ENCODE results near the gene ALS2.
"Not testable (repeated sequence)": the region's sequence is repeated elsewhere in the genome, so short reads cannot be mapped to it uniquely, and the experiment has no call there.

Gene ALS2

DNA sequence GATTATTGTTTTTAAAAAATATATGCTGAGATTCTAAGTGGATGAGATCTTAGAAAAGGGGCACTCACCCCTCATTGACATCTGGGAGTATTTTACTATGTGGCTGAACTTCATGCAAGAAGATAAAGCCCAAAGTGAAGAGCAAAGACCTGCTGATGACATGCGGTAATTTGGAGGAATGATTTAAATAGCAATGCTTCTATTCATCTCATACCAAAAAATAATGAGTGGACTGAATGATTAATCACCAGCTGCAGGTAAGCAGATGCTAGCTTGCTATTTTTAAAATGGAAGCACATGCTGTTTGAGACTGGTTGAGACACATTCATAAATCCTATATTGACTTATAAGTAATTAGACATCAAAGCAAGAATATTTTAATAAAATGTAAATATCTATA lies 12.9 kb upstream of the ALS2 start:
- DNase-seq: peak; percentile 77

DNA sequence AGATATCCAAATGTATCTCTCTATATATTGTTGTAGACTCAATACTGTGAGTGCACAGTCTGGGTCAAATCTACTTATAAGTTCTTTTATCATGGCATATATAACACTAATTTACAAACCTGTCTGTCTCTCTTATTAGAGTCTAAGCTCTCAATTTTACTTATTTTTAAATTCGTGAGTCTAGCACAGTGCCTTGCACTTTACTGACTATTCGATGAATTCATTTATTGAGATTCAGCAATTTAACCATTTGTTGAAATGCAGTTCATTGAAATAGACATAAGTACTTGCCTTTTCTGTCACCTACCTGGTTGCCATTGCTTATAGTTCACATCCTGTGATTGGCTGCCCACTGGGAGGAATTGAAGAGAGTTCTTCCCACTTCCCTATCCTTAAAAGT lies 10.3 kb upstream of the ALS2 start:
- DNase-seq: no peak

DNA sequence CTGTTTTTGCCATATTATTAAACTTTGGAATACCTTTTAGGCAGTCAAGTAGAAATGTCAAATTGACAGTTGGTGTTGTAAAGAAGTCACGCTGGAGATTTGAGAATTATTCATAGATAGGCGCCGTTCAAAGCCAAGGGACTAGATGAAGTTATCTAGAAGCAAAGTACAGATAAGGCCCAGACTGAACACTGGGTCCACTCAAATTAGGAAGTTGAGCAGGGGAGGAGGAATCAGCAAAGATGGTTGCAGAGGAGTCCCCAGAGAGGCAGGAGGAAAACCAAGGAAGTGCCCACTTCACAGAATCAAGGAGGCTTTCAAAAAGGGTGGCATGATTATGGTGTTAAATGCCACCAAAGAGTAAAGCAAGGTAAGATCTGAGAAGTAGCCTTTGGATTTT lies 9.6 kb upstream of the ALS2 start:
- no peak for DNase-seq

DNA sequence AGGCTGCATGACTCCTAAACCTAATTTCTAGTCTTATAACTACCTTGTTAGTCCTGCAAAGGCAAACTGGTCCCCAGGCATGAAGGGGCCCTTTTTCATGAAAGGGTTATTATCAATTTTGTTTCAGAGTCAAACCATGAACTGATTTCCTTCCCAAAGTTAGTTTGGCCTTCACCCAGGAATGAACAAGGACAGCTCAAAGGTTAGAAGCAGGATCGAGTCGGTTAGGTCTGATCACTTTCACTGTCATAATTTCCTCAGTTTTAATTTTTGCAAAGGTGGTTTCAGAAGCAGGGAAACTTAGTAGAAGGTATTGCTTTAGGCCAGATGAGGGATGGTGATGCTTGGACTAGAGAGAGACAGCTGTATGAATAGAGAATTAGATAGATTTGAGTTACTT lies 8.7 kb upstream of the ALS2 start:
- no peak for DNase-seq

DNA sequence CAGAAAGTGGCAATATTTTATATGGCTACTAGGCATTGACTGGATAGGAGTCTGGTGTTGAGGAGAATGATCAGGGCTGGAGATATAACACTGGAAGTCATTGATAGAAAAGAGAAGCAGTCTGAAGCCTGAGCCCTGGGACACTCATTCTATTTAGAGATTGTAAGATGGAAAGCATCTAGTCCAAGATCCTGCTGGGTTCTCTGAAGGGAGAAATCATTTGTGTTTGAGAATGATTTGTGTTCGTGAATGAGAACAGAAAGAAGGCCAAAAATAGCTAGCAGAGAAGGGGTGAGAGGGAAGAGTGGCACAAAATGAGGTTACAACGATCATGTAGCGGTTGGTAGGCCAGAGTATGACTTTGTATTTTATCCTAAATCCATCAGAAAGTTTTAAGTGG lies 7.6 kb upstream of the ALS2 start:
- no peak for DNase-seq

DNA sequence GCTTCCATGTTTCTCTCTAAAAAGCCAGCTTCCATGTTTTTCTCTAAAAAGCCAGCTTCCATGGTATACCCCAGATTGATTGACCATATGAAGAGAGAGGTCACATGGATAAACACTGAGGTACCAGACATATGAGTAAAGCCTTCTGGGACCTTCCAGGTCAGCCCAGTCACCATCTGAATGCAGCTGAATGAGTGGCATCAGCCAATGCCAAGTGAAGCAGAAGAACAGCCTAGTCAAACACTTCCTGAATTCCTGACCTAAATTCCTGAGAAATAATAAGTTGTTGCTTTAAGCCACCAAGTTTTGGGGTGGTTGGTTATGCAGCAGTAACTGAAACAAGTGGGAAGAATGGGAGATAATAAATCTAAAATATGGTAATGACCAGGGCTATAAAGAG lies 5.7 kb upstream of the ALS2 start:
- DNase-seq: no peak

DNA sequence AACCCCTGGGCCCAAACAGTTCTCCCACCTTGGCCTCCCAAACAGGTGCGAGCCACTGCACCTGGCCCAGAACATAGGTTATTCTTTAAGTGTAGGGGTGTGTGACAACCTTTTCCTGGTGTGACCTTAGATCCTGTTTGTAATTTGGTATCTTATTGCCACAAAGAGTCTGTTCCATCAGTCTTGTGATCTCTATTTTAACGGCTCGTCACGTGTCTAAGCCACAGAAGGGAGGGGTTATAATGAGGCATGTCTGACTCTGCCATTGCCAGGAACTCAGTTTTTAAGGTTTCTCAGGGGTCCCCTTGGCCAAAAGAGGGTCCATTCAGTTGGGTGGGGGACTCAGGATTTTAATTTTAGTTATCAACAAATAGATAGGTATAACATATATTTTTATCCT lies 4.4 kb upstream of the ALS2 start:
- DNase-seq: no peak

DNA sequence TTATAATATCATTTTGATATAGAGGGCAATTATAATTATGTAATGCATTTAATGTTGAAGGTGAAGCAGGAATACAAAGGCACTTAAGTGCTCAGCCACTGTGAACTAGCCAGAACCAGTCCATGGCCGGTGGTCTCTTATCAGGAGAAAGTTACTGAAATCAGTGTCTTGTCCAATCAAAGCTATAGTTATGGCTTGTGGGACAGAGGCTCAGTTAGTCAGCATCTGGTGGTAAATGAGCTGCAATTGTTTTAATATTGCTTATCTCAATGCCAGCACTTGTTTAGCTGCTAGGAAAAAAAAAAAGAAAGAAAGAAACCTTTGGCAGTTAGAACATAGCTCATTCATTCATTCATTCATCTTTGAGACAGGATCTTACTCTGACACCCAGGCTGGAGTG lies 3.8 kb upstream of the ALS2 start:
- no peak for DNase-seq

DNA sequence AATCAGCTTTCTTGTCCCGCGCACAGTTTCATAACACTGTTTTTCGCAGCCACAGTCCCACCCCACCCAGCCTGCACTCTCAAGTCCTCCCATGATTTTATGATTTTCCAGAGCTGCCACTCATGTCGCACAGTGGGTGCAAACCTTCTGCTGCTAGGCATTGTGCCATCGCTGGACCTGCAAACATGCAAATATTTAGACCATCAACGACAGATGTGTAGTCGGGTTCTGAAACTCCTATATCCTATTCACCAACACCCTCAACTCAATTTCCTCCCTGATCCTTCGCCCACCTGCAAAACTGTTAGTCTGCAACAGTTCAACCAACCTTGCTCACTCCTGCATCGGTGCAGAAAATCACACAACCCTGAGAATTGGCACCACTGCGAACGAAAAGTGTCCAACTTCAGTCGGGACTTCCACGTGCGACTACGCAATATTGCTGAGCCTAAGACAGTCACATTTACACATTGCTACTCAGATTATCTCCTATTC lies 871 bp upstream of the ALS2 start:
- DNase-seq: no peak

DNA sequence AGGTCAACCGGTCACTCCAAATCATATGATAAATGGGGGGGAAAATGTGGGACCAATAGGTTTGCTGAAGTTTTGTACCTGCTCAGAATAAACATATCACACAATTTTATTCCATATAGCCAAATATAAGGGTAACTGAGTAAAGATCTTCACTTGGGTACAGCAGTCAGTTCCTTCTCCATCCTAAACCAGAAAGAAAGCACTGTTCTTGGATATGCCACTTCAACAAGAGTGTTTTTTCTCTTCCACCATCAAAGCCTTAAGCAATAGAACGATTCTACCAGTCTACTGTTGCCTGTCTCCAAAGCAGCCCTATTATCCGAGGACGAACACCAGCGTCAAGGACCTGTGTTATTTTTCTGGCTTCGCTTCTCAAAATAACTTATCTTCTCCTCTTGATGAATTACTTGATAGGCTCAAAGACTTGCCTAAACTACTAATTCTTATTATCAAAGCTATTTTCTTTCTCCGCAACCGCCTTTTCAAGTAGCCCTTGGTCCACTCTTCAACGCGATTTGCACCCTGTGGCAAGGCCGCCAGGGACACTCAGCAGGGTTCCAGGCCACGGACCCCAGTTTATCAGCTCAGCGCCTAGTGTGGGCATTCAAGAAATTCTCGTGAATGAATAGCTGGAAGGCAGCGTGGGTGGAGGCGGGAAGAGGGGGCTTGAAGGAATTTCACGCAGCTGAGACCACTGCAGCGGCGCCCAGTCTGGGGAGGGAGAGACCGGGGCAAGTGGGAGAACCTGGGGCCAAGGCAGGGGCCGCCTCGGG lies 646 bp downstream of the ALS2 start:
- no peak for DNase-seq

DNA sequence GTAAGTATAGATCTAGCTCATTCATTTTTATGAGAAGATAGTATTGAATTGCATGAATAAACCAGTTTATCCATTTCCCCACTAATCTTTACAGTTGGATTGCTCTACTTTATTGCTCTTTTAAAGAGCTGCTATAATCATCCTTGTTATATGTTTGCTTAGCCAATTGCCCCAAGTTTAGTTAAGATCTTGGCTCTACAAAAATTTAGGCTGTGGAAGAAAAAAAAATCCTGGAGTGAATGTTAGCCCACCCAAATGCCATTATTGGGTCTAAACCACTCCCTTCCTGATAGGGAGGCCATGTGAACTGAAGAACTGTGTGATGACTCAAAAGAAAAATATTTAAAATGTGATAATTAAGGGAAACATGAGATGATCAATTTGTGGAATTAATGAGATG lies 2.9 kb downstream of the ALS2 start:
- peak; percentile 13 for DNase-seq

DNA sequence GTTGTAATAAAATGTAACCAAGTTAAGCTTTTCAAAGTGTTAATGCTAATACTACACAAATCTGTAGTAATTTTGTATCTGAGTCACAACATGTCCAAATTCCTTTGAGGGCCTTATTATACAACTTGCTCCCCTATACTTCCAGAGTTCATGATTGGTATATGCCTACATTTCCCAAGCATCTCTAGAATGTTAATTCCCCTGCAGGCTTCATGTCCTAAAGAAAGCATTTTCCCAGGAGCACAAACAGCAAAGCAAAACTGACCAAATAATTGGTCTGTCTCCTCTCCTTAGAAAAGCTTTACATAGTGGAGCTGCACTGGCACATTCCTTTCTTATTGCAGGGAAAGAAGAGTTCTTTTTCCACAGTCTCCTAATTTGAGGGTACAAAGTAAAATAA lies 3.7 kb downstream of the ALS2 start:
- DNase-seq: peak; percentile 69

DNA sequence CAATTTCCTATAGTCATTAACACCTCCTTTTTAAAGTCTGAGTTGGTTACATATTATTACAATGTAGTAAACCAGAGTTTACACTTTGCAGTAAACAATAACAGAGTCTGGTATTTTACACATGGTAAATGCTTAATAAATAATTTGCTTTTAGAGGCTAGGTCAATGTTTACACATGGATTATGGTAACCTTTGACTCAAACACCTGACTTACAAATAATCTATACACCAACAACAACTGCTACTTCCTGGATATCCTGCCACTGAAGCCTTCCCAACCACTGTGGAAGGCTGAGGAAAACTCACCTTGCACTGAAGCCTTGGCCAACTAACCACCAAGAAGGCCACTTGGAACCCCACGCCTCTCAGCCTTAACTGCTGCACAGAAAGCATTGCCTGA lies 5.4 kb downstream of the ALS2 start:
- DNase-seq: no peak

DNA sequence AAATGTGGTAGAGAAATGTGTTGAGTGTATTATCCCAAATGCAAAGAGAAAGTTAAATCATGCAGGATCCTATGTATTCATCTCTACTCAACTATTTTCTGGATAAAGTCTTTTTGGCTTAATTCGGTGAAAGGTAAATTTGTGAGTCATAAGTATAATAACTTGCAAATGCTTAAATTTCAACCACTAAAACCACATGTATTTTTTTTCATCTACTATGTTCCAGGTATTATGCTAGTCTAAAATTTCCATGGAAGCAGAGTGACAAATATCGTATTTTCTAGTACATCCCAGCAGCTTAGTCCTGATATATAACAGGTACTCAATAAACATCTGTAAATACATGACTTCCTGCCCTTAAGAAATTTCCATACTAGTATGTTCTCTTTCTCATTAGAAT lies 6.2 kb downstream of the ALS2 start:
- DNase-seq: no peak

DNA sequence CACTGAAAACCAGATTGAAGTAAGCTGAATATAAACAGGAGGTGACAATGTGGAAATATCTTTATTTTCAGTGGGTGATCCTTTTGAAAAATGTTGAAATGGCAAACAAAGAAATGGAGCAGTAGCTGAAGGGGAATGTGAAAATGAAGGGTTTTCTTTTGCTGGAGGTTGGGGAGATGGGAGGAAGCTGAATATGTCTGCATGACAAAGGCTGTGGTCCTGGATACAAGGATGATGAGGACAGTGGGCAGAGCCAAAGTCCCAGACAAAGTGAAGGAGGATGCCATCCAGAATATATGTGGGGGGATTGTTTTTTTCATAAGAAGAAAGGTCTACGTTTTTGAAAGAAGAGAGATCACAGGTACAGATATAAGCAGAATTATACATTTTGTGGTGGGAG lies 6.7 kb downstream of the ALS2 start:
- no peak for DNase-seq

DNA sequence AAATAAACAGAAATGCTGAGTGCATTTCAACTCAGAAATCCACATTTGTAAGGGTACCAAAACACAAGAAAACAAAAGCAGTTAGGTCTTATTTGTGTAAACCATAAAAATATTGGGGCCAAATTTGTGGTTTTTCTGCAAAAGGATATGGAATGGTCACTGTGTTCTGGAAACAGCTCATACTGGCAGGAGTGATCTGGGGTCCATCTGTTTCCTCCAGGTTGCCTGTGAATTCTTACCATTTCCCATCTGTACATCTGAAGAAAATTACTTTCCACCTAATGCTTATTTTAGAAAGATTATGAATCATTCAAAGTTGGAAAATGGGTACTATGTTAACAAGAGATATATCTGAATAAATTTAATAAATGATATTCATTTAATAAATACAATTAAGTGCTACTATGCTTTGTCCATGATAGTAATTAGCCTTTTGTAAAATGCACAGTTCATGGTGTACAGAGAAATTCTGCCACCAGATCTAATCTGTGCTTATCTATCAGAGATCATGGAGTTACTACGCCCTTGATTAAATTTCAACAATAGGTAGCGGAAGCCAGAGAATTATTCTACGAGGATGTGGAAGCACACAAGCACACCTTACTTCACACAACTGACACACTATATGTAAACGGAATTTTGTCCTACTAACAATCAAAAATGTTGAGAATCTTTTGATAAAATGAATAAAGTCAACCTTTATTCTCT lies 10.9 kb downstream of the ALS2 start:
- DNase-seq: no peak

DNA sequence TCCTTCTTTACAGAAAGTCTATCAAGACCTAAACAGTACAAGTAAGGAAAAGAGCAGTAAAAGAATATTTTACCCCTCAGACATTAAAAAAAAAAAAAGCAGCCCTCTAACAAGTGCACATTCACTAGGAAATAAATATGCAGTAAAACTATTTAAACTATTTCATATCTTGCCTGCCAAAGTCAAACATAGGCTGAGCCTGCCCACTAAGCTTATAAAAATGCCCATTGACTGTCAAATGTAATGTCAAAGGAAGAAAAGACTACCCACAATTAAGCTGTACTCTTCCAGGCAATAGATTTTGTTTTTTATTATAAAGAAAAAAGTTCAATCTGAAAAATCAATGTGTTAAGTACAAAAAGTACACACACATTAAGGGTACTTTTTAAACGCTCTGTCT lies 11.8 kb downstream of the ALS2 start:
- DNase-seq: peak; percentile 51

DNA sequence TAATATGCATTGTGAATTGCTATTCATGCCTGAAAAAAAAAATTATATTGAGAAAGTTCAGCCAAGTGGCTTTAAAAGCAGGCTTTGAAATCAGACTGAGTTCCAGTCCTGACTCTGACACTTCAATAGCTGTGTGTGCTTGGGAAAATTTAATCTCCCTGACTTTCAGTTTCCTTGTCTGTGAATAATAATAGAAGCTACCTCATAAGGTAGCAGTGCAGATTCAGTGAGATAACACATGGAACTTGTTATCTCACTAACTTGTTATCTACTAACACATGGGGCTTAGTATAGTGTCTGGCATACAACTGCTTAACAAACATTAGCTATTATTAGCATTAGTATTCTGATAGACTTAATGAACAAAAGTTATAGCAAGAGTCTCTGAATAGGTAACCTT lies 14.9 kb downstream of the ALS2 start:
- no peak for DNase-seq

DNA sequence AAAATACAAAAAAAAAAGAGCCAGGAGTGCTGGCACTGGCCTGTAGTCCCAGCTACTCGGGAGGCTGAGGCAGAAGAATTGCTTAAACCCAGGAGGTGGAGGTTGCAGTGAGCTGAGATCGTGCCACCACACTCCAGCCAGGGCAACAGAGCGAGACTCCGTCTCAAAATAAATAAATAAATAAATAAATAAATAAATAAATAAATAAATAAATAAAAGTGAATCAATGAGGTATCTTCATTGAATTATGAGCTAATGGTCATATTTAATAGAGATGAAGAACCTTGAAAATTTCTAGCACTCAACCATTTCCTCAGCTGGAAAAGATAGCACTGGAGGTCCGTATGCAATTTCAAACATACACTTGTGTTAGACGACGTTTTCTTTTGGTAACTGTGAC lies 16.3 kb downstream of the ALS2 start:
- DNase-seq: not testable (repeated sequence)

DNA sequence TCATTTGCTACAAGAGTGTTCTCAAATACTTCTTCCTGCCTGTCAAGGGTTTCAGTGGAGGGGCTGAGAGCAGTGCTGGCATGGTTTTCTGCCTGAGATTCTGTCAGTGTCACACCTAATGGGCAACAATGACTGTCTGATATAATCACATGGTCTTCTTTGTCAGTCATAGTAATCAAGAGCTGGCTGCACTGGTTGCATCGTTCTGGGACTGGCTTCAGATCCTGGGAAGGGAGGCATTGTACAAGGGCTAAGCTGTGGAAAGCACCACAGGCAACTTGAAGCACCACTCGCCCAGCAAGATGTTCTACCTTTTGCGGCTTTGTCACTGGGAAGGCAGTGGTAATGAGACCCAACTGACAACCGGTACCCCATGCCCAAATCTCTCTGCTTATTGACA lies 19.6 kb downstream of the ALS2 start:
- DNase-seq: no peak

DNA sequence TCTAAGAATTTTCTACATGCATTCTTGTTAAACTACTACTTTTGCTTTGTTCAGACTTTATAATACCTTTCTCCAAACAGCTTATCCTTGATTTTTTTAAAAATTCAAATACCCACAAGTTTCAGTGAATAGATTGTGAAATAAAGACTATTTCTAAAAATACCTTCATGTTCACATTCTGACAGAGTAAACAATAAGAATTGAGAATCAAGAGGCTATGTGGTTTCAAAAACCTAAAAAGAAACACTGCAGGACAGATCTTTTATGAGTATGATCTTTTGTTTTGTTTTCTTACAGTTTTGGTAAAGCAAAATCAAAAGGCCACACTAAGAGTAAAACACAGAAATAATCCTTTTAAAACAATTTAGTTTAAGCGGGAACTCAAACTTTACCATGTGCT lies 21.2 kb downstream of the ALS2 start:
- DNase-seq: no peak

DNA sequence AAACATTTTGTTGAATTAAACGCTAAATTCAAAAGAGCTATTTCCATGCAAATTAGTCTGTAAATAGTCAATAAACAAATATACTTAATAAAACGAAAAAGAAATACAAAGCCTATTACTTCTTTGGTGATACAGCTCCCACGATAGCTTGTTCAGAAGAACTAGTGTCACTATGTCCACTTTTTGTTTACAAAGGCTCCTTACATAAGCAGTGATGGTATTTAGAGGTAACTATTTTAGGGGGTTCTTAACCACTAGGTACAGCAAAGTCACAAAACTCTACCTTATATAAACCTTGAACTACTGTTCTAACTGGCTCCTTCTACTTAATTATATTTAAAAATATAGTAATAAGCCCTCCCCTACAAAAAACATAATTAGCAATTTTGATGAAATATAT lies 21.9 kb downstream of the ALS2 start:
- DNase-seq: no peak

DNA sequence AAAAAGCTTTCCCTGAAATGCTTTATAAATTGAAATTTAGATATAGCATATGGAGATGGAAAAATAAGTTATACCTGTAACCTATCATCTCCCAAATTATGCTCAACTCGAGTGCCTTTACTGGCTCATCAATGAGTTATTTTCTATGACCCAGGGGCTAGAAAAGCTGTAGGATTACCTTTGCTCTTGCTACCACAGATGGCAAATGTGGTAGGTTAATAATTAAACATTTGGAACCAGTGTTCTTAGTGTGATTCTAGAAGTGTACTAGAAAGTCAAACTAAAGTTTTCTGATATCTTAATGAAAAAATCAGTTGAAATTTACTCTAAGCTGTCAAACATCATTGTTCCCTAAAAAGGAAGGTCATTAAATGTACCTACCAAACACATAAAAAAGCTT lies 22.5 kb downstream of the ALS2 start:
- no peak for DNase-seq

DNA sequence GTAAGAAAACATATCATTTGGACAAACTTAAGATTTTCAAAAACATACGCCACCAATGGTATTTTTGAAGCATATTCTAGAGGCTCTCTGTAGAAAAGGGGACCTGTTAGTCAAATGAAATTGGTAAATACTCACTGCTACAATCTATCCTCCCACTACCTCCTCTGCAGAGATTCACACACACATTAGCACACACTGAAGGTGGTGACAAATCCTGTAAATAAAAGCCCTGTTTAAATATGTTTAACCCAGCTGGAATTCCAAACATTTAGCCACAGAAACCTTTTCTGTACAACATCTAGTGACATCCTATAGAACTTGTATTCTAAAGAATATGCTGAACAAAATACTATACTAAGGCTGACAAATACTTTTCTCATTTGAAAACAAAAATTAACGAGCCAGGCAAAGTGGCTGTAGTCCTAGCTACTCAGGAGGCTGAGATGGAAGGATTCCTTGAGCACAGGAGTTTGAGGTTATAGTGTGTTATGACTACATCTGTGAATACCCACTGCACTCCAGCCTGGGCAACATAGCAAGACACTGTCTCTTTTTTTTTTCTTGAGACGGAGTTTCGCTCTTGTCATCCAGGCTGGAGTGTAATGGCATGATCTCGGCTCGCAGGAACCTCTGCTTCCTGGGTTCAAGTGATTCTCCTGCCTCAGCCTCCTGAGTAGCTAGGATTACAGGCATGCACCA lies 25.9 kb downstream of the ALS2 start:
- peak; percentile 79 for DNase-seq
